Pancreas (tissue), 10 donors: Measurements from ENCODE around the gene MSI2. TPM values are rescaled to one million over a fixed set of nuclear protein-coding genes. Genes with fewer than 3 reads are reported as not detected.

ENCODE experiments used
- ATAC-seq, 4 donors: fragments of 200-7000 bp; cut with Tn5 transposase; one replicate each; pipeline versions ENCODE4 v1.8.0 to v1.9.1; 2020; ENCODE audit warnings: mild to moderate bottlenecking in 4 of 4, moderate library complexity in 4 of 4
- DNase-seq, 6 donors: peaks; one replicate each; pipeline ENCODE4 v3.0.0-alpha.2; 2020
- FAIRE-seq: peaks from 2 replicates; lab custom pipeline; 2012; peaks lifted over from hg19 to GRCh38; lab: Jason Lieb, UNC
- H3K27ac ChIP-seq, 4 donors: fragments of 200-600 bp; sonication (generic); 1 replicate in 3 of 4; 2 replicates in 1 of 4; pipeline versions ENCODE4 v1.5.0 to v1.8.0; 2020
- H3K27me3 ChIP-seq, 4 donors: fragments of 200-600 bp; one replicate each; pipeline ENCODE4 v1.8.0; 2021
- H3K36me3 ChIP-seq, 3 donors: fragments of 200-600 bp; sonication (generic) in 1 of 3; one replicate each; pipeline versions ENCODE4 v1.5.0 to v1.8.0; 2020 to 2021
- H3K4me1 ChIP-seq, 3 donors: fragments of 200-600 bp; one replicate each; pipeline ENCODE4 v1.8.0; 2021
- H3K4me3 ChIP-seq, 4 donors: fragments of 200-600 bp; sonication (generic) in 2 of 4; one replicate each; pipeline versions ENCODE4 v1.5.0 to v1.8.0; 2020 to 2021
- H3K9me3 ChIP-seq, 4 donors: fragments of 200-600 bp; one replicate each; pipeline ENCODE4 v1.8.0; 2021
- WGBS, 2 donors: extraction: QIAGEN DNeasy Blood & Tissue Kit; methylation state at CpG; one replicate each; pipeline ENCODE4 v1.1.7; 2013; 5-methylcytosine and 5-hydroxymethylcytosine counted together
- intact Hi-C, 3 donors: fragments of 100-400 bp; cut with DNase I; formaldehyde crosslinking; loops; one replicate each; pipeline versions ENCODE4 v1.11.1 to v1.14.2; 2022
- polyA plus RNA-seq, 2 donors: library from polyadenylated mRNA; stranded (reverse); fragments of 200-250 nt; gene quantifications; one replicate each; pipeline ENCODE4 v1.2.3, GENCODE V29; 2013
- total RNA-seq, 6 donors: library from RNA; stranded (reverse); fragmentation: NEBNext Ultra II Directional in 4 of 6; extraction: Animal tissue kit (Norgen Biotek cat#: 25700) in 4 of 6; gene quantifications; one replicate each; pipeline versions ENCODE4 v1.2.1 to v1.2.4, GENCODE V29; 2021 to 2023
- TF ChIP-seq, protein P1 (sequence below), 4 donors: fragments of 200-600 bp; sonication (generic) in 3 of 4; IDR thresholded peaks; one replicate each; pipeline versions ENCODE4 v1.5.0 to v1.8.0; 2021; ENCODE audit warnings: antibody characterized with exemption in 4 of 4
- donor health status: healthy with polysubstance abuse.
- donor health status: DM: no; HTN: no; CAD: no; lungs with moderate emphysema.
- donor health status: DM: no; HTN: no; CAD: no.
- donor health status: control.
- donor health status: control.
- donor health status: Bipolar disorder and iron deficiency.
- donor health status: DM: yes; HTN: yes; CAD: no.
- donor health status: DM: no; HTN: no; CAD: no.
- donor health status: DM: no; HTN: no; CAD: no.
- donor health status: DM: yes; HTN: yes; CAD: no.

The MSI2 gene
- total and polyA plus RNA-seq, 8 donors, result 10.4 to 48.9 (median 30.1) TPM

DNA sequence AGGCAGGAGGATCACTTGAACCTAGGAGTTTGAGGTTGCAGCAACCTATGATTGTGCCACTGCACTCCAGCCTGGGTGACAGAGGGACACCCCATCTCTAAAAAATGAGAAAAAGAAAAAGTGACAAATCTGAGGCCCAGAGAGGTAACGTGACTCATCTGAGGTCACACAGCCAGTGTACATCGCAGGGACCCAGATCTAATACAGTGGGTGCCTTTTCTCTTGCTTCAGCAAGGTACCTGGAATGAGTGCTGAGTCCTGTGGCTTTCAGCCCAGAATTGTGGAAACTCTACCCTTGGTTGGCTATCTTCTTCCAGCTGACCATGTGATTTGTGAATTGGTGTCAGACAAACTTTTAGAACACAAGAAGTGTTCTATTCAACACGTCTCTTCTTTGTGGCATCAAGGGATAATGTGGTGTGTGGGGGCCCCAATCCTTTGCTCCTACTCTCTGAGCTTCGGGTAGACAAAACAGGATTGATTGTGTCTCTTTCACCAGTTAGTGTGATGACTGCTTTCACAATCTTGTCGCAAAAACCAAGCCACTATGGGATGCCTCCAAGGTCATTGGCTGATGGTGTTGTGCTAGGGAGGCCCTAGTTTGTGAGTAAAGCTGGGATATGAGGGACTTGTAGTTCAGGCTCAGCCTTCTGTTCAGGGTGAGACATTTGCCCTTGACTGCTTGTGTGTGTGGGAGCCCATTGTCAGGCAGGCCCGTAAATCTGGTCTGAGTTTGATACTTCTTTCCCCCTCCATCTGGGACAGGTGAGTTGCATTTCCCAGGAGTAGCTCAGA lies 71.0 kb downstream of the MSI2 start:
- intact Hi-C loops, result no loop called here
- 91 to 94% methylated on average over 6 of the region's 6 CpGs for WGBS, 2 donors
- no peak for FAIRE-seq
- Histone ChIP-seq H3K4me3 (no peak overlapping the region), H3K27me3 (no peaks in the 10 kb centered on the region), H3K36me3 (peaks cover 0 to 4% (median 0%) of the 10 kb centered on the region in 3 donors), H3K9me3 (no peaks in the 10 kb centered on the region), H3K4me1 (peaks cover 0 to 6% (median 0%) of the 10 kb centered on the region in 3 donors), H3K27ac (no peak overlapping the region)
- TF ChIP-seq, protein P1, sequence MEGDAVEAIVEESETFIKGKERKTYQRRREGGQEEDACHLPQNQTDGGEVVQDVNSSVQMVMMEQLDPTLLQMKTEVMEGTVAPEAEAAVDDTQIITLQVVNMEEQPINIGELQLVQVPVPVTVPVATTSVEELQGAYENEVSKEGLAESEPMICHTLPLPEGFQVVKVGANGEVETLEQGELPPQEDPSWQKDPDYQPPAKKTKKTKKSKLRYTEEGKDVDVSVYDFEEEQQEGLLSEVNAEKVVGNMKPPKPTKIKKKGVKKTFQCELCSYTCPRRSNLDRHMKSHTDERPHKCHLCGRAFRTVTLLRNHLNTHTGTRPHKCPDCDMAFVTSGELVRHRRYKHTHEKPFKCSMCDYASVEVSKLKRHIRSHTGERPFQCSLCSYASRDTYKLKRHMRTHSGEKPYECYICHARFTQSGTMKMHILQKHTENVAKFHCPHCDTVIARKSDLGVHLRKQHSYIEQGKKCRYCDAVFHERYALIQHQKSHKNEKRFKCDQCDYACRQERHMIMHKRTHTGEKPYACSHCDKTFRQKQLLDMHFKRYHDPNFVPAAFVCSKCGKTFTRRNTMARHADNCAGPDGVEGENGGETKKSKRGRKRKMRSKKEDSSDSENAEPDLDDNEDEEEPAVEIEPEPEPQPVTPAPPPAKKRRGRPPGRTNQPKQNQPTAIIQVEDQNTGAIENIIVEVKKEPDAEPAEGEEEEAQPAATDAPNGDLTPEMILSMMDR (IDR thresholded peaks at IDR 0.05), result no peak
- no peak for DNase-seq
- ATAC-seq, result no peak

DNA sequence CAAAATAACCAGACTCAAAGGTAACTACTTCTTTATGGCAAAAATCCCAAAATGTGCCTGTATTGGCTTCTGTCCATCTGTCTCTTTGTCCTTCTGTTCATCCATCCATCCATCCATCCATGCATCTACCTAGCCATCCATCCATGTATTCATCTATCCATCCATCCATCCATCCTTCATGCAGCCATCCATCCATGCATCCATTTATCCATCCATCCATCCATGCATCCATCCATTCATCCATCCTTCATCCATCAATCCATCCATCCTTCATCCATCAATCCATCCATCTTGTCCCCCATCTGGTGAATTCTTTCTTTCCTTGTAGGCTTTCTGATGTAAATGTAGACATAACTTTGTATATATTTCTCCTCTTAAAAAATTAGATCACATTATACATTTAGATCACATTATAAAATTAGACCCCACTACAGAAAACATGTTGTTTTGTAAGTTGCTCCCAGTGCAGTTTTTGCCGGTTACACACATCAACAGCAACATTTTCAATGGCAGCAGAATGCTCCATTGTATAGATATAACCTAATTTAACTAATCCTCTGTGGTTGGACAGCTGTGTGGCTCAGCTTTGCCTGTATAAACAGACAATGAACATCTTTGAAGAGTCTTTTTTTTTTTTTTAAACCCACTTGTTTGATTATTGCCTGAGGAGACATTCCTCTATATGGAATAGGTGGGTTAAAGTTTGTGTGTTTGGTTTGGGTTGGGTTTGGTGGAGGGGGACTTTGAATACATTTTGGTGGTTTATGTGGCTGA lies 72.0 kb downstream of the MSI2 start:
- H3K9me3 ChIP-seq, result no peaks in the 10 kb centered on the region
- peaks cover 0 to 4% (median 0%) of the 10 kb centered on the region in 3 donors for H3K36me3 ChIP-seq
- peaks cover 0 to 6% (median 0%) of the 10 kb centered on the region in 3 donors for H3K4me1 ChIP-seq
- intact Hi-C loops, result no loop called here
- H3K4me3 ChIP-seq, result no peak overlapping the region
- TF ChIP-seq, protein P1 (IDR thresholded peaks at IDR 0.05), result no peak
- FAIRE-seq (no peak), ATAC-seq (no peak), DNase-seq (no peak)
- H3K27ac ChIP-seq, result no peak overlapping the region
- 95 to 97% methylated on average over 1 of the region's 1 CpG for WGBS, 2 donors
- no peaks in the 10 kb centered on the region for H3K27me3 ChIP-seq

DNA sequence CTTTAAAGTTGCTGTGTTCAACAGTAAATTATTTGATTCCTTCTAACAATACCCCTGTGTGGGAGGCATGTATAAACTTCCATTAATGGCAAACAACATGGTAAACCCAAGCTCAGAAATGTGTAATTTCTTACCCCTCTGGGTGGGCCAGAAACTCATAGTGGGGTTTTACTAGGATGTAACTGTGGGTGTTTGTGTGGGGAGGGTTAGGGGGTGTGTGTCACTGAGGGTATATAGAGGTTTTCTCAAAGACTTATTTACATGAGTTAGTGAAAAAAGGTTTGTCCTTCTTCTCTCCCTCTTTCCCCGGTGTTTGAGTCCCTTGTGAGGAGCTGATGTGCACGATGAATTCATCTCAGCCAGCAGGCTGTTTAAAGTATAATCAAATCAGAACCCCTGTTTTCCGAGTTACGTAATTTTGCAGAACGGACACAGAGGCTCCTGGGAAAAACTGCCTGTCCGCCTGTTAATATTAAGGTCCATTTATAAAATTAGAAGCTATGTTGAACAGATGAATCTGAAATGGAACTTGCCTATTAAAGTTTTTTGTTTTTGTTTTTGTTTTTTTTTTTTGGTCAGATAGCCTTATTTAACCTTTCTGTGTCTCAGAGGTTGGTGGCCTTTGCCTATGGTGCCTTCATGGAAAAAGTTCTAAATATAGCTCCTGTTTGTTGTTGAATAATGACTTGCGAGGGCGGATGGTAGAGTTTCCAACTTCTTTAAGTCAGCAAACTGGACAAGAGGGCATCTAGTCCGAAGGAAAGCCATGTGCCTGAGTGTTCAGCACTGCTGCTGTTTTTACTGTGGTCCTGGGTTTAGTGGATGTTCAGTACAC lies 73.3 kb downstream of the MSI2 start:
- Histone ChIP-seq H3K4me1 (peaks cover 0 to 6% (median 0%) of the 10 kb centered on the region in 3 donors), H3K36me3 (peaks cover 0 to 4% (median 0%) of the 10 kb centered on the region in 3 donors), H3K27me3 (no peaks in the 10 kb centered on the region), H3K4me3 (no peak overlapping the region), H3K27ac (peak overlapping the region in 2 of 4 donors; percentile 25 to 33), H3K9me3 (no peaks in the 10 kb centered on the region)
- no peak for FAIRE-seq
- intact Hi-C loops, result no loop called here
- 60% methylated on average over 9 of the region's 9 CpGs for WGBS, 2 donors
- no peak for DNase-seq
- peak in 3 of 4 donors; percentile 34 to 57 (median 53) for ATAC-seq
- TF ChIP-seq, protein P1 (IDR thresholded peaks at IDR 0.05), result no peak

DNA sequence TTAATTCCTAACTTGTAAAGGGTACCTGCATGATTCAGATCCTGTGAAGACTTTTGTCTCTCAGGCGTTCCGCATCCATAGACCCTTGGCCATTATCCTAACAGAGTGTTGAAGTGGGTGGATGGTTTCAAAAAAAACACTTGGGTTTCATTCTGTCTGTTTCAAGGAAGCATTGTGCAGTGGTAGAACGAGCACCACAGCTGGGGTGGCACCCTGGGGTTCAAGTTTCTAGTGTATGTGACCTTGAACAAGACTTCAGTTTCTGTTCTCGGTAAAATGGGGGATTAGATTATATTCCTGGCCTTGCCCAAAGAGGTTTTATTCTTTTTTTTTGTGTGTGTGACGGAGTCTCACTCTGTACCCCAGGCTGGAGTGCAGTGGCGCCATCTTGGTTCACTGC lies 74.3 kb downstream of the MSI2 start:
- Histone ChIP-seq H3K27me3 (no peaks in the 10 kb centered on the region), H3K4me3 (no peak overlapping the region), H3K27ac (no peak overlapping the region), H3K36me3 (no peaks in the 10 kb centered on the region), H3K9me3 (no peaks in the 10 kb centered on the region), H3K4me1 (peaks cover 0 to 6% (median 0%) of the 10 kb centered on the region in 3 donors)
- TF ChIP-seq, protein P1 (IDR thresholded peaks at IDR 0.05), result no peak
- no peak for ATAC-seq
- intact Hi-C loops, result no loop called here
- DNase-seq, result no peak
- WGBS, 2 donors, result 93 to 98% methylated on average over 6 of the region's 6 CpGs
- no peak for FAIRE-seq
